22Rv1 (cell line): ENCODE measurements around the gene SUGP1.

Experiments
- H3K27ac ChIP-seq: fragments of 450-650 bp; 2 replicates; pipeline ENCODE4 v1.5.1; 2017
- CTCF ChIP-seq: fragments of 450-650 bp; IDR thresholded peaks from 2 replicates; pipeline ENCODE4 v1.5.1; 2017; ENCODE audit warnings: mild to moderate bottlenecking
- ZFX ChIP-seq: fragments of 450-650 bp; IDR thresholded peaks from 2 replicates; pipeline ENCODE4 v1.6.1; 2017; ENCODE audit warnings: antibody characterized with exemption, borderline replicate concordance

SUGP1 gene

GRCh38 chr19:19278315-19278714 is 42.0 kb downstream of the SUGP1 start:
- TF ChIP-seq CTCF (no peak), ZFX (no peak)
- no peak overlapping the region for H3K27ac ChIP-seq

GRCh38 chr19:19276851-19277250 is 43.5 kb downstream of the SUGP1 start:
- TF ChIP-seq ZFX (no peak), CTCF (no peak)
- no peak overlapping the region for H3K27ac ChIP-seq

- H3K27ac ChIP-seq, result no peak overlapping the region
- TF ChIP-seq ZFX (no peak), CTCF (no peak)
These were observed 43.9 kb downstream of the SUGP1 start for GRCh38 chr19:19276386-19276785.

- no peak overlapping the region for H3K27ac ChIP-seq
- TF ChIP-seq CTCF (no peak), ZFX (no peak)
These were observed 45.4 kb downstream of the SUGP1 start for GRCh38 chr19:19274716-19275565.

GRCh38 chr19:19274146-19274545 is 46.2 kb downstream of the SUGP1 start:
- no peak overlapping the region for H3K27ac ChIP-seq
- no peak for TF ChIP-seq CTCF
- no peak for TF ChIP-seq ZFX

GRCh38 chr19:19271828-19272599 is 48.3 kb downstream of the SUGP1 start:
- no peak overlapping the region for H3K27ac ChIP-seq
- no peak for TF ChIP-seq CTCF
- TF ChIP-seq ZFX, result no peak
